CD4-positive, CD25-positive, alpha-beta regulatory T cell (primary cell): Measurements from ENCODE around the gene ABHD5. TPM values are rescaled to one million over a fixed set of nuclear protein-coding genes. Genes with fewer than 3 reads are reported as not detected.
"Not testable (repeated sequence)": the region's sequence is repeated elsewhere in the genome, so short reads cannot be mapped to it uniquely, and the experiment has no call there.

Experiments used
- ATAC-seq, 2 donors: fragments of 150-1000 bp; cut with Tn5 transposase; one replicate each; pipeline ENCODE4 v1.10.0; 2021; ENCODE audit warnings: low read depth in 2 of 2, moderate number of reproducible peaks in 2 of 2, moderate library complexity in 1 of 2
- DNase-seq, 3 donors: peaks; one replicate each; pipeline versions ENCODE4 v3.0.0 to v3.0.0-alpha.2; 2012 to 2022; ENCODE audit warnings: mixed read lengths in 1 of 3
- H3K27ac ChIP-seq: one replicate; pipeline ENCODE4 v1.7.0; 2013; ENCODE audit warnings: mild to moderate bottlenecking, low read length; ENCODE audit not compliant: insufficient read depth, poor library complexity, severe bottlenecking
- H3K27me3 ChIP-seq: one replicate; pipeline ENCODE4 v1.7.0; 2013; ENCODE audit warnings: low read length; ENCODE audit not compliant: control insufficient read depth, insufficient read depth
- H3K36me3 ChIP-seq: one replicate; pipeline ENCODE4 v1.7.0; 2013; ENCODE audit warnings: mild to moderate bottlenecking, low read length, moderate library complexity; ENCODE audit not compliant: control insufficient read depth, insufficient read depth
- H3K4me1 ChIP-seq: 2 replicates; pipeline ENCODE4 v1.7.0; 2013; ENCODE audit warnings: mild to moderate bottlenecking, low read length; ENCODE audit not compliant: insufficient read depth, control insufficient read depth, poor library complexity, severe bottlenecking
- H3K4me3 ChIP-seq: one replicate; pipeline ENCODE4 v1.7.0; 2013; ENCODE audit warnings: low read depth, mild to moderate bottlenecking, low read length, moderate library complexity
- H3K9me3 ChIP-seq, 2 experiments: 1 replicate in 1 of 2; 2 replicates in 1 of 2; pipeline ENCODE4 v1.7.0; 2013; ENCODE audit warnings: low read length in 2 of 2, mild to moderate bottlenecking in 1 of 2, moderate library complexity in 1 of 2; ENCODE audit not compliant: control insufficient read depth in 2 of 2
- H3K27ac Mint-ChIP-seq, 3 donors: one replicate each; pipeline ENCODE4 v1.8.0; 2020 to 2022; ENCODE audit warnings: mild to moderate bottlenecking in 3 of 3, mixed read lengths in 3 of 3, moderate library complexity in 2 of 3
- H3K27me3 Mint-ChIP-seq: one replicate; pipeline ENCODE4 v1.8.0; 2022; ENCODE audit warnings: mild to moderate bottlenecking, mixed read lengths
- H3K36me3 Mint-ChIP-seq: one replicate; pipeline ENCODE4 v1.8.0; 2020; ENCODE audit warnings: mixed read lengths
- H3K4me1 Mint-ChIP-seq, 4 donors: one replicate each; pipeline ENCODE4 v1.8.0; 2020 to 2022; ENCODE audit warnings: mixed read lengths in 4 of 4, mild to moderate bottlenecking in 1 of 4
- H3K4me3 Mint-ChIP-seq, 4 donors: one replicate each; pipeline ENCODE4 v1.8.0; 2020 to 2022; ENCODE audit warnings: mild to moderate bottlenecking in 4 of 4, mixed read lengths in 4 of 4, moderate library complexity in 3 of 4
- H3K9me3 Mint-ChIP-seq, 7 donors: one replicate each; pipeline ENCODE4 v1.8.0; 2020 to 2022; ENCODE audit warnings: mixed read lengths in 7 of 7, mild to moderate bottlenecking in 3 of 7, moderate library complexity in 2 of 7
- polyA plus RNA-seq, 4 donors: library from polyadenylated mRNA; unstranded; fragments of 300-500 nt; fragmentation: Illumina TruSeq; gene quantifications; one replicate each; pipeline ENCODE4 v1.2.3, GENCODE V29; 2021
- total RNA-seq: library from RNA; stranded (reverse); gene quantifications from one replicate; pipeline ENCODE4 v1.2.3, GENCODE V29; 2022

ABHD5 gene
- total and polyA plus RNA-seq, 5 donors from 2014 or later, result 10.2 to 22.8 (median 15.7) TPM

DNA sequence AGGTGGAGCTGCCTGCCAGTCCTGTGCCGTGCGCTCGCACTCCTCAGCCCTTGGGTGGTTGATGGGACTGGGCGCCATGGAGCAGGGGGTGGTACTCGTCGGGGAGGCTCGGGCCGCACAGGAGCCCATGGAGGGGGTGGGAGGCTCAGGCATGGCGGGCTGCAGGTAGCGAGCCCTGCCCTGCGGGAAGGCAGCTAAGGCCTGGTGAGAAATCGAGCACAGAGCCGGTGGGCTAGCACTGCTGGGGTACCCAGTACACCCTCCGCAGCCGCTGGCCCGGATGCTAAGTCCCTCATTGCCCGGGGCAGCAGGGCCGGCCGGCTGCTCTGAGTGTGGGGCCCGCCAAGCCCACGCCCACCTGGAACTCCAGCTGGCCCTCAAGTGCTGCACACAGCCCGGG, 34.3 kb upstream of the ABHD5 start:
- not testable (repeated sequence) for H3K4me1 Mint-ChIP-seq, H3K4me1 ChIP-seq, H3K27me3 ChIP-seq, H3K9me3 ChIP-seq, ATAC-seq, H3K4me3 ChIP-seq, H3K36me3 Mint-ChIP-seq, H3K4me3 Mint-ChIP-seq, H3K36me3 ChIP-seq, H3K27ac Mint-ChIP-seq, DNase-seq, H3K27ac ChIP-seq, H3K9me3 Mint-ChIP-seq
- peaks cover 16% of the 10 kb centered on the region for H3K27me3 Mint-ChIP-seq

- no peak overlapping the region for H3K27ac Mint-ChIP-seq
- H3K27ac ChIP-seq, result no peak overlapping the region
- H3K27me3 Mint-ChIP-seq, result peaks cover 18% of the 10 kb centered on the region
- no peak overlapping the region for H3K4me3 ChIP-seq
- H3K9me3 ChIP-seq, result no peaks in the 10 kb centered on the region
- ATAC-seq (no peak), DNase-seq (peak in 1 of 3 donors; percentile 26)
- peaks cover 3% of the 10 kb centered on the region for H3K4me1 ChIP-seq
- H3K9me3 Mint-ChIP-seq, result peaks cover 0 to 7% (median 2%) of the 10 kb centered on the region in 7 donors
- H3K4me1 Mint-ChIP-seq, result no peaks in the 10 kb centered on the region
- H3K36me3 Mint-ChIP-seq, result no peaks in the 10 kb centered on the region
- H3K27me3 ChIP-seq, result no peaks in the 10 kb centered on the region
- no peaks in the 10 kb centered on the region for H3K36me3 ChIP-seq
- no peak overlapping the region for H3K4me3 Mint-ChIP-seq
Measured at GRCh38 chr3:43659250-43659880, 31.4 kb upstream of the ABHD5 start.

GRCh38 chr3:43661376-43661775, 29.4 kb upstream of the ABHD5 start:
- H3K27ac ChIP-seq, H3K4me3 Mint-ChIP-seq, H3K36me3 Mint-ChIP-seq, H3K4me1 Mint-ChIP-seq, H3K27me3 ChIP-seq, H3K36me3 ChIP-seq, H3K9me3 ChIP-seq, DNase-seq, H3K4me3 ChIP-seq, H3K9me3 Mint-ChIP-seq, H3K27ac Mint-ChIP-seq, H3K4me1 ChIP-seq, ATAC-seq: not testable (repeated sequence)
- peaks cover 28% of the 10 kb centered on the region for H3K27me3 Mint-ChIP-seq

- peaks cover 33% of the 10 kb centered on the region for H3K27me3 Mint-ChIP-seq
- not testable (repeated sequence) for H3K4me3 Mint-ChIP-seq
Measured at GRCh38 chr3:43665011-43665410, 25.7 kb upstream of the ABHD5 start.

DNA sequence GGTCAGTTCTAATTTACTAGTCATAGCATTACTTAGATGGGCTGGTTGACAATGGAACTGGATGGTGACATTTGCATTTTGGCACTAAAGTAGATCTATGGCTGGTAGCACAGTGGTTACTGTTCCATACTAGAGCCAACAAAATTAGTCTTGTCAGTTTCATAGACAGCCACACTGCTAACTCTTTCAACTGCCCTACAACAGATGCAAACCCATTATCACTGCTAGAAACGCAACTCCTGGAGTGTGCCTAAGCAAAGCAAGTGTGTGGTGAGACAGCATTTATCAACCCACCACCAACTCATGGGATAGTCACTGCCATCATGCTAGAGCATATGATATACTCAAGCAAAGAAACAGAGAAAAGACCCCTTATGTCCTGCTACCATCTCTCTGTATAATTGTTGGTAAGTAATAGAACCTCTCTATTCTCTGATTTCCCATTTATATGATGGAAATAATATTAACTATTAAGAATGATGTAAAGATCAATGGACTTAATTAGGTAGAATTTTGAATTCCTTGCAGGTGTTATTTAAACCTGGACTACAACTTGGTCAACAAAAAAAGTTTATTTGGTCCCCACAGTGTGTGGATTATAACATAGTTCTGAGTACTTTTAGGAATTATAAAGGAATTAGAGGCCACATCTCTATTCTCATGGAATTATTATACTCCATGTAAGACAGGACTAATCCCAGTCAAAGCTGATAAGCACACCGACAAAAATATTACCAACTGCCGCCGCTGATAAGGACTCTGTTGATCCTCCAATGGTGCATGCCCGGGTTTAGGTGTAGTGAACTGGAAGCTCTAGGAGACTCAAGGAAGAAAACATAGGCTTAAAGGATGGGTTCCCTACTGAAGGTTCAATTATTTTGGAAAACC, 19.9 kb upstream of the ABHD5 start:
- no peaks in the 10 kb centered on the region for H3K36me3 Mint-ChIP-seq
- peaks cover 17% of the 10 kb centered on the region for H3K27me3 Mint-ChIP-seq
- H3K27ac Mint-ChIP-seq, result no peak overlapping the region
- H3K9me3 ChIP-seq, result no peaks in the 10 kb centered on the region
- no peaks in the 10 kb centered on the region for H3K4me1 Mint-ChIP-seq
- no peaks in the 10 kb centered on the region for H3K9me3 Mint-ChIP-seq
- H3K4me1 ChIP-seq, result no peaks in the 10 kb centered on the region
- H3K4me3 ChIP-seq, result no peak overlapping the region
- H3K36me3 ChIP-seq, result no peaks in the 10 kb centered on the region
- no peak overlapping the region for H3K4me3 Mint-ChIP-seq
- ATAC-seq, result no peak
- DNase-seq, result no peak
- H3K27ac ChIP-seq, result no peak overlapping the region
- H3K27me3 ChIP-seq, result peaks cover 2% of the 10 kb centered on the region

More at GRCh38 chr3:43665011-43665410, 25.7 kb upstream of the ABHD5 start:
- H3K9me3 ChIP-seq, ATAC-seq, H3K36me3 ChIP-seq, H3K9me3 Mint-ChIP-seq, H3K4me1 Mint-ChIP-seq, H3K36me3 Mint-ChIP-seq, H3K4me3 ChIP-seq, H3K27me3 ChIP-seq, H3K4me1 ChIP-seq, DNase-seq, H3K27ac Mint-ChIP-seq, H3K27ac ChIP-seq: not testable (repeated sequence)

GRCh38 chr3:43674345-43675085, 16.2 kb upstream of the ABHD5 start:
- DNase-seq (no peak), ATAC-seq (no peak)
- H3K27me3 ChIP-seq, result no peaks in the 10 kb centered on the region
- H3K27ac ChIP-seq, result no peak overlapping the region
- no peaks in the 10 kb centered on the region for H3K9me3 ChIP-seq
- no peaks in the 10 kb centered on the region for H3K4me1 Mint-ChIP-seq
- H3K4me1 ChIP-seq, result no peaks in the 10 kb centered on the region
- no peak overlapping the region for H3K4me3 Mint-ChIP-seq
- H3K9me3 Mint-ChIP-seq, result peaks cover 0 to 3% (median 0%) of the 10 kb centered on the region in 7 donors
- H3K27ac Mint-ChIP-seq, result no peak overlapping the region
- no peaks in the 10 kb centered on the region for H3K36me3 ChIP-seq
- H3K36me3 Mint-ChIP-seq, result peaks cover 4% of the 10 kb centered on the region
- H3K27me3 Mint-ChIP-seq, result peaks cover 11% of the 10 kb centered on the region
- no peak overlapping the region for H3K4me3 ChIP-seq

- peaks cover 0 to 3% (median 2%) of the 10 kb centered on the region in 7 donors for H3K9me3 Mint-ChIP-seq
- H3K27me3 ChIP-seq, result no peaks in the 10 kb centered on the region
- ATAC-seq (no peak), DNase-seq (no peak)
- H3K4me3 Mint-ChIP-seq, result no peak overlapping the region
- no peaks in the 10 kb centered on the region for H3K4me1 Mint-ChIP-seq
- H3K4me1 ChIP-seq, result no peaks in the 10 kb centered on the region
- no peaks in the 10 kb centered on the region for H3K36me3 ChIP-seq
- H3K27ac Mint-ChIP-seq, result no peak overlapping the region
- no peak overlapping the region for H3K4me3 ChIP-seq
- H3K36me3 Mint-ChIP-seq, result peaks cover 4% of the 10 kb centered on the region
- H3K27me3 Mint-ChIP-seq, result peaks cover 11% of the 10 kb centered on the region
- no peak overlapping the region for H3K27ac ChIP-seq
- no peaks in the 10 kb centered on the region for H3K9me3 ChIP-seq
Measured at GRCh38 chr3:43675593-43675992, 15.1 kb upstream of the ABHD5 start.
